CD4-positive, alpha-beta T cell treated with Interleukin-6 at 100 ng/mL for 8 hours (primary cell): ENCODE results near the gene ABCA3.
"Not testable (repeated sequence)": the region's sequence is repeated elsewhere in the genome, so short reads cannot be mapped to it uniquely, and the experiment has no call there.

Experiments used
- DNase-seq: peaks from one replicate; pipeline ENCODE4 v3.0.0-alpha.2; 2020; ENCODE audit warnings: mixed read lengths, low spot score

The ABCA3 gene

GRCh38 chr16:2340564-2341455 is at the start of gene ABCA3:
Gene ABCA3, minus strand, starts transcription at chr16:2340728. Its CDS starts 14,262 bp downstream, at chr16:2326466.
- DNase-seq = peak; percentile 91

GRCh38 chr16:2388875-2389433 is 48.4 kb upstream of the ABCA3 start:
- DNase-seq = no peak

GRCh38 chr16:2388139-2388874 is 47.8 kb upstream of the ABCA3 start:
- DNase-seq = no peak

GRCh38 chr16:2386990-2387389 is 46.5 kb upstream of the ABCA3 start:
- DNase-seq = no peak

- DNase-seq = not testable (repeated sequence)
Measured at GRCh38 chr16:2385982-2386381, 45.5 kb upstream of the ABCA3 start.

- no peak for DNase-seq
Measured at GRCh38 chr16:2385190-2385836, 44.8 kb upstream of the ABCA3 start.

- no peak for DNase-seq
Measured at GRCh38 chr16:2384426-2384825, 43.9 kb upstream of the ABCA3 start.

- DNase-seq = no peak
Measured at GRCh38 chr16:2383501-2383900, 43.0 kb upstream of the ABCA3 start.

GRCh38 chr16:2374644-2375043 is 34.1 kb upstream of the ABCA3 start:
- DNase-seq = no peak

- no peak for DNase-seq
Measured at GRCh38 chr16:2373176-2373575, 32.6 kb upstream of the ABCA3 start.

- no peak for DNase-seq
Measured at GRCh38 chr16:2372684-2373083, 32.2 kb upstream of the ABCA3 start.

GRCh38 chr16:2371421-2371820 is 30.9 kb upstream of the ABCA3 start:
- no peak for DNase-seq

GRCh38 chr16:2370721-2371120 is 30.2 kb upstream of the ABCA3 start:
- DNase-seq = no peak

- no peak for DNase-seq
Measured at GRCh38 chr16:2366660-2367309, 26.3 kb upstream of the ABCA3 start.

GRCh38 chr16:2365397-2366294 is 25.1 kb upstream of the ABCA3 start:
- DNase-seq = no peak

GRCh38 chr16:2364638-2365210 is 24.2 kb upstream of the ABCA3 start:
- DNase-seq = no peak

- DNase-seq = no peak
Measured at GRCh38 chr16:2362218-2362617, 21.7 kb upstream of the ABCA3 start.

GRCh38 chr16:2361129-2361528 is 20.6 kb upstream of the ABCA3 start:
- DNase-seq = no peak

GRCh38 chr16:2359919-2360318 is 19.4 kb upstream of the ABCA3 start:
- DNase-seq = no peak

- DNase-seq = no peak
Measured at GRCh38 chr16:2358811-2359210, 18.3 kb upstream of the ABCA3 start.
